VCaP (cell line): Measurements from ENCODE around the gene TSPAN3.

Experiments used
- H3K27ac ChIP-seq: fragments of 450-650 bp; 2 replicates; pipeline ENCODE4 v1.5.1; 2017
- CTCF ChIP-seq: fragments of 450-650 bp; conservative IDR thresholded peaks from 2 replicates; pipeline ENCODE4 v1.5.1; 2017; ENCODE audit warnings: mild to moderate bottlenecking, moderate library complexity

The TSPAN3 gene

GRCh38 chr15:76998663-76999285 is 72.1 kb downstream of the TSPAN3 start:
- no peak overlapping the region for H3K27ac ChIP-seq
- no peak for TF ChIP-seq CTCF

GRCh38 chr15:76996526-76997401 is 74.1 kb downstream of the TSPAN3 start:
- TF ChIP-seq CTCF = no peak
- no peak overlapping the region for H3K27ac ChIP-seq

GRCh38 chr15:76996076-76996525 is 74.8 kb downstream of the TSPAN3 start:
- TF ChIP-seq CTCF = no peak
- no peak overlapping the region for H3K27ac ChIP-seq

GRCh38 chr15:76994971-76995945 is 75.7 kb downstream of the TSPAN3 start, which contains the start of gene PSTPIP1:
PSTPIP1 (plus strand) TSS chr15:76995126; CDS start chr15:76995574, 448 bp downstream.
- H3K27ac ChIP-seq = no peak within 1 kb of the TSS
- TF ChIP-seq CTCF = no peak

- no peak for TF ChIP-seq CTCF
- no peak overlapping the region for H3K27ac ChIP-seq
Measured at GRCh38 chr15:76994496-76994895, 76.4 kb downstream of the TSPAN3 start.

- no peak overlapping the region for H3K27ac ChIP-seq
- no peak for TF ChIP-seq CTCF
Measured at GRCh38 chr15:76994001-76994400, 76.9 kb downstream of the TSPAN3 start.
